ENCODE results near the gene MRPL52.

Gene MRPL52

GRCh38 chr14:22830443-22831010 is 840 bp downstream of the MRPL52 start:
- peak overlapping the region; percentile 93 for H3K4me3 ChIP-seq (ENCODE audit: low read depth, low read length)
- H3K4me1 ChIP-seq (ENCODE audit: control insufficient read depth, insufficient read depth, low read length): peaks cover 2% of the 10 kb centered on the region
- H3K9ac ChIP-seq (ENCODE audit: low read depth, low read length): peak overlapping the region; percentile 93
- no peaks in the 10 kb centered on the region for H3K27me3 ChIP-seq (ENCODE audit: control insufficient read depth, insufficient read depth, low read length)
- no peaks in the 10 kb centered on the region for H3K9me3 ChIP-seq (ENCODE audit: control insufficient read depth, insufficient read depth, low read length)
- peaks cover 17% of the 10 kb centered on the region for H3K36me3 ChIP-seq (ENCODE audit: control insufficient read depth, insufficient read depth, low read length)

- Histone ChIP-seq H3K4me1 (ENCODE audit: control insufficient read depth, insufficient read depth, low read length) (peaks cover 12% of the 10 kb centered on the region), H3K4me3 (ENCODE audit: low read depth, low read length) (no peak overlapping the region), H3K9me3 (ENCODE audit: control insufficient read depth, insufficient read depth, low read length) (no peaks in the 10 kb centered on the region), H3K27me3 (ENCODE audit: control insufficient read depth, insufficient read depth, low read length) (no peaks in the 10 kb centered on the region), H3K36me3 (ENCODE audit: control insufficient read depth, insufficient read depth, low read length) (peaks cover 17% of the 10 kb centered on the region), H3K9ac (ENCODE audit: low read depth, low read length) (no peak overlapping the region)
Observed at GRCh38 chr14:22835505-22835904, 5.8 kb downstream of the MRPL52 start.

GRCh38 chr14:22836301-22837113 is 6.8 kb downstream of the MRPL52 start, which contains the start of gene MMP14:
MMP14 (plus strand) TSS chr14:22836585; CDS start chr14:22836818, 233 bp downstream.
- H3K27me3 ChIP-seq (ENCODE audit: control insufficient read depth, insufficient read depth, low read length): no peaks in the 10 kb centered on the region
- no peaks in the 10 kb centered on the region for H3K9me3 ChIP-seq (ENCODE audit: control insufficient read depth, insufficient read depth, low read length)
- H3K4me1 ChIP-seq (ENCODE audit: control insufficient read depth, insufficient read depth, low read length): peaks cover 10% of the 10 kb centered on the region
- peak within 1 kb of the TSS; percentile 83 for H3K9ac ChIP-seq (ENCODE audit: low read depth, low read length)
- peak within 1 kb of the TSS; percentile 83 for H3K4me3 ChIP-seq (ENCODE audit: low read depth, low read length)
- H3K36me3 ChIP-seq (ENCODE audit: control insufficient read depth, insufficient read depth, low read length): peaks cover 17% of the 10 kb centered on the region

GRCh38 chr14:22837114-22837749 is 7.5 kb downstream of the MRPL52 start:
- H3K4me1 ChIP-seq (ENCODE audit: control insufficient read depth, insufficient read depth, low read length): peaks cover 10% of the 10 kb centered on the region
- H3K27me3 ChIP-seq (ENCODE audit: control insufficient read depth, insufficient read depth, low read length): no peaks in the 10 kb centered on the region
- peak overlapping the region; percentile 83 for H3K4me3 ChIP-seq (ENCODE audit: low read depth, low read length)
- peak overlapping the region; percentile 83 for H3K9ac ChIP-seq (ENCODE audit: low read depth, low read length)
- peaks cover 17% of the 10 kb centered on the region for H3K36me3 ChIP-seq (ENCODE audit: control insufficient read depth, insufficient read depth, low read length)
- H3K9me3 ChIP-seq (ENCODE audit: control insufficient read depth, insufficient read depth, low read length): no peaks in the 10 kb centered on the region

GRCh38 chr14:22837750-22838538 is 8.3 kb downstream of the MRPL52 start:
- Histone ChIP-seq H3K9me3 (ENCODE audit: control insufficient read depth, insufficient read depth, low read length) (no peaks in the 10 kb centered on the region), H3K36me3 (ENCODE audit: control insufficient read depth, insufficient read depth, low read length) (peaks cover 17% of the 10 kb centered on the region), H3K4me3 (ENCODE audit: low read depth, low read length) (peak overlapping the region; percentile 83), H3K27me3 (ENCODE audit: control insufficient read depth, insufficient read depth, low read length) (no peaks in the 10 kb centered on the region), H3K9ac (ENCODE audit: low read depth, low read length) (peak overlapping the region; percentile 83), H3K4me1 (ENCODE audit: control insufficient read depth, insufficient read depth, low read length) (peaks cover 10% of the 10 kb centered on the region)

- Histone ChIP-seq H3K4me3 (ENCODE audit: low read depth, low read length) (peak overlapping the region; percentile 83), H3K9me3 (ENCODE audit: control insufficient read depth, insufficient read depth, low read length) (no peaks in the 10 kb centered on the region), H3K9ac (ENCODE audit: low read depth, low read length) (peak overlapping the region; percentile 4), H3K27me3 (ENCODE audit: control insufficient read depth, insufficient read depth, low read length) (no peaks in the 10 kb centered on the region), H3K4me1 (ENCODE audit: control insufficient read depth, insufficient read depth, low read length) (peaks cover 10% of the 10 kb centered on the region), H3K36me3 (ENCODE audit: control insufficient read depth, insufficient read depth, low read length) (peaks cover 14% of the 10 kb centered on the region)
Observed at GRCh38 chr14:22838631-22839041, 8.9 kb downstream of the MRPL52 start.

GRCh38 chr14:22839159-22839779 is 9.6 kb downstream of the MRPL52 start:
- no peak overlapping the region for H3K9ac ChIP-seq (ENCODE audit: low read depth, low read length)
- no peaks in the 10 kb centered on the region for H3K9me3 ChIP-seq (ENCODE audit: control insufficient read depth, insufficient read depth, low read length)
- H3K36me3 ChIP-seq (ENCODE audit: control insufficient read depth, insufficient read depth, low read length): peaks cover 8% of the 10 kb centered on the region
- H3K27me3 ChIP-seq (ENCODE audit: control insufficient read depth, insufficient read depth, low read length): no peaks in the 10 kb centered on the region
- H3K4me1 ChIP-seq (ENCODE audit: control insufficient read depth, insufficient read depth, low read length): peaks cover 10% of the 10 kb centered on the region
- H3K4me3 ChIP-seq (ENCODE audit: low read depth, low read length): no peak overlapping the region

GRCh38 chr14:22841311-22841710 is 11.6 kb downstream of the MRPL52 start:
- H3K9ac ChIP-seq (ENCODE audit: low read depth, low read length): no peak overlapping the region
- H3K4me1 ChIP-seq (ENCODE audit: control insufficient read depth, insufficient read depth, low read length): peaks cover 10% of the 10 kb centered on the region
- no peaks in the 10 kb centered on the region for H3K27me3 ChIP-seq (ENCODE audit: control insufficient read depth, insufficient read depth, low read length)
- H3K4me3 ChIP-seq (ENCODE audit: low read depth, low read length): no peak overlapping the region
- H3K9me3 ChIP-seq (ENCODE audit: control insufficient read depth, insufficient read depth, low read length): no peaks in the 10 kb centered on the region
- peaks cover 14% of the 10 kb centered on the region for H3K36me3 ChIP-seq (ENCODE audit: control insufficient read depth, insufficient read depth, low read length)

GRCh38 chr14:22841769-22842168 is 12.1 kb downstream of the MRPL52 start:
- H3K9ac ChIP-seq (ENCODE audit: low read depth, low read length): no peak overlapping the region

GRCh38 chr14:22842211-22843122 is 12.8 kb downstream of the MRPL52 start:
- H3K36me3 ChIP-seq (ENCODE audit: control insufficient read depth, insufficient read depth, low read length): peaks cover 14% of the 10 kb centered on the region
- H3K9ac ChIP-seq (ENCODE audit: low read depth, low read length): no peak overlapping the region
- H3K4me1 ChIP-seq (ENCODE audit: control insufficient read depth, insufficient read depth, low read length): peaks cover 10% of the 10 kb centered on the region
- no peak overlapping the region for H3K4me3 ChIP-seq (ENCODE audit: low read depth, low read length)
- H3K9me3 ChIP-seq (ENCODE audit: control insufficient read depth, insufficient read depth, low read length): no peaks in the 10 kb centered on the region
- H3K27me3 ChIP-seq (ENCODE audit: control insufficient read depth, insufficient read depth, low read length): no peaks in the 10 kb centered on the region

More at GRCh38 chr14:22841769-22842168, 12.1 kb downstream of the MRPL52 start:
- Histone ChIP-seq H3K4me1 (ENCODE audit: control insufficient read depth, insufficient read depth, low read length) (peaks cover 10% of the 10 kb centered on the region), H3K36me3 (ENCODE audit: control insufficient read depth, insufficient read depth, low read length) (peaks cover 14% of the 10 kb centered on the region), H3K9me3 (ENCODE audit: control insufficient read depth, insufficient read depth, low read length) (no peaks in the 10 kb centered on the region), H3K27me3 (ENCODE audit: control insufficient read depth, insufficient read depth, low read length) (no peaks in the 10 kb centered on the region), H3K4me3 (ENCODE audit: low read depth, low read length) (no peak overlapping the region)

Data from iPS-15b (cell line).